SK-N-SH treated with all-trans-retinoic acid at 6 μM for 48 hours (cell line): ENCODE data around the gene LAPTM4A.
"Not testable (repeated sequence)": the region's sequence is repeated elsewhere in the genome, so short reads cannot be mapped to it uniquely, and the experiment has no call there.

Experiments used
- POU6F1 ChIP-seq: fragments of 250-450 bp; sonication (Bioruptor Pico); IDR thresholded peaks from 2 replicates; pipeline ENCODE4 v1.8.0; 2021; ENCODE audit warnings: low read depth, mild to moderate bottlenecking, moderate library complexity, borderline replicate concordance
- RARB ChIP-seq: fragments of 250-450 bp; sonication (Bioruptor Pico); IDR thresholded peaks from 2 replicates; pipeline ENCODE4 v1.8.0; 2021; ENCODE audit warnings: mild to moderate bottlenecking, moderate library complexity

DNA sequence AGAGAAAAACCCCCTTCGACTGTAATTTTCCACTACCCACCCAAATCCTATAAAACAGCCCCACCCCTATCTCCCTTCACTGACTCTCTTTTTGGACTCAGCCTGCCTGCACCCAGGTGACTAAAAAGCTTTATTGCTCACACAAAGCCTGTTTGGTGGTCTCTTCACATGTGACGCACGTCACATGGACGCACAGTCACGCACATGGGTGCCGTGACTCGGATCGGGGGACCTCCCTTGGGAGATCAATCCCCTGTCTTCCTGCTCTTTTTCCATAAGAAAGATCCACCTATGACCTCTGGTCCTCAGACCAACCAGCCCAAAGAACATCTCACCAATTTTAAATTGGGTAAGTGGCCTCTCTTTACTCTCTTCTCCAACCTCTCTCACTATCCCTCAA lies 31.4 kb upstream of the LAPTM4A start:
- TF ChIP-seq RARB; POU6F1 (CRISPR knock-in tag): not testable (repeated sequence)
